Coronary artery (tissue), 2 donors: ENCODE measurements around the gene FAM89A.

ENCODE experiments used
- DNase-seq: peaks from one replicate; pipeline ENCODE4 v3.0.0-alpha.2; 2017; ENCODE audit warnings: low spot score
- H3K27ac ChIP-seq, 2 donors: fragments of 200-600 bp; sonication (generic); one replicate each; pipeline ENCODE4 v1.5.1; 2016 to 2019
- H3K4me3 ChIP-seq: fragments of 200-600 bp; sonication (generic); 2 replicates; pipeline ENCODE4 v1.5.1; 2016; ENCODE audit warnings: mild to moderate bottlenecking, moderate library complexity
- TF ChIP-seq, protein P1 (sequence below): fragments of 200-600 bp; sonication (generic); IDR thresholded peaks from one replicate; pipeline ENCODE4 v1.5.1; 2019; ENCODE audit warnings: antibody characterized with exemption

Gene FAM89A

GRCh38 chr1:231074046-231074445 lies 34.0 kb upstream of the FAM89A start:
- Histone ChIP-seq H3K4me3 (no peak overlapping the region), H3K27ac (no peak overlapping the region)
- TF ChIP-seq, protein P1, sequence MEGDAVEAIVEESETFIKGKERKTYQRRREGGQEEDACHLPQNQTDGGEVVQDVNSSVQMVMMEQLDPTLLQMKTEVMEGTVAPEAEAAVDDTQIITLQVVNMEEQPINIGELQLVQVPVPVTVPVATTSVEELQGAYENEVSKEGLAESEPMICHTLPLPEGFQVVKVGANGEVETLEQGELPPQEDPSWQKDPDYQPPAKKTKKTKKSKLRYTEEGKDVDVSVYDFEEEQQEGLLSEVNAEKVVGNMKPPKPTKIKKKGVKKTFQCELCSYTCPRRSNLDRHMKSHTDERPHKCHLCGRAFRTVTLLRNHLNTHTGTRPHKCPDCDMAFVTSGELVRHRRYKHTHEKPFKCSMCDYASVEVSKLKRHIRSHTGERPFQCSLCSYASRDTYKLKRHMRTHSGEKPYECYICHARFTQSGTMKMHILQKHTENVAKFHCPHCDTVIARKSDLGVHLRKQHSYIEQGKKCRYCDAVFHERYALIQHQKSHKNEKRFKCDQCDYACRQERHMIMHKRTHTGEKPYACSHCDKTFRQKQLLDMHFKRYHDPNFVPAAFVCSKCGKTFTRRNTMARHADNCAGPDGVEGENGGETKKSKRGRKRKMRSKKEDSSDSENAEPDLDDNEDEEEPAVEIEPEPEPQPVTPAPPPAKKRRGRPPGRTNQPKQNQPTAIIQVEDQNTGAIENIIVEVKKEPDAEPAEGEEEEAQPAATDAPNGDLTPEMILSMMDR = no peak
- DNase-seq = no peak

DNA sequence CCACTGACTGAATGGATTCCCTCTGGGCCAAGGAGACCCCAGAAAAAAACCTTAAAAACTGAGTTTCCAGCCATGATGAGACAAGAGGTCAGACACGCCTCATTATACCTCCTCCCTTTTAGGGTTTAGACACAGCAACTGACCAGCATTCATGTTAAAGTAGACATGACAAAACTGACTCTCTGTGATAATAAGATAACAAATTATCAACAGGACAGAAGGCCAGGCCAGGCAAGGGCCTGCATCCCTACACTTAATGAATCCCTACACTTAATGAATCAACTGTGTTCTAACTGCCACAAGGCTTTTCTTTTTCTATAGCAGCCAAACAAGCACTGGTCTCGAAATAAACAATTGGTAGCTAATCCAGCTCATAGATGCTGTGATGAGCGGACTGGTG lies 33.3 kb upstream of the FAM89A start:
- Histone ChIP-seq H3K4me3 (no peak overlapping the region), H3K27ac (no peak overlapping the region)
- TF ChIP-seq, protein P1 = no peak
- no peak for DNase-seq

GRCh38 chr1:231072502-231073094 lies 32.5 kb upstream of the FAM89A start:
- no peak overlapping the region for H3K4me3 ChIP-seq
- DNase-seq = no peak
- TF ChIP-seq, protein P1 = no peak
- H3K27ac ChIP-seq = no peak overlapping the region

DNA sequence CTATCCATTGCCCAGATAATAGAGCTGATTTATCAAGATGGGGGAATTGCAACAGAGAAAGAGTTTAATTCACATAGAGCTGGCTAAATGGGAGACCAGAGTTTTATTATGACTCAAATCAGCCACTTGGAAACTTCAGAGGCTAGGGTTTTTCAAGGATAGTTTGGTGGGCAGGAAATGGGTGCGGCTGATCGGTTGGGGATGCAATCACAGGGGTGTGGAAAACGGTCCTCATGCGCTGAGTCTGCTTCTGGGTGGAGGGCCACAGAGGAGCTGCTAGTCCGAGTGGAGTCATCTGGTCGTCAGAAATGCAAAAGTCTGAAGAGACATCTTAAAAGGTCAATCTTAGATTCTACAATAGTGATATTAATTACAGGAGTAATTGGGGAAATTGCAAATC lies 32.0 kb upstream of the FAM89A start:
- TF ChIP-seq, protein P1 = no peak
- no peak overlapping the region for H3K27ac ChIP-seq
- no peak overlapping the region for H3K4me3 ChIP-seq
- DNase-seq = no peak

- Histone ChIP-seq H3K4me3 (no peak overlapping the region), H3K27ac (no peak overlapping the region)
- TF ChIP-seq, protein P1 = no peak
- DNase-seq = no peak
These were observed 30.8 kb upstream of the FAM89A start for GRCh38 chr1:231070758-231071444.

DNA sequence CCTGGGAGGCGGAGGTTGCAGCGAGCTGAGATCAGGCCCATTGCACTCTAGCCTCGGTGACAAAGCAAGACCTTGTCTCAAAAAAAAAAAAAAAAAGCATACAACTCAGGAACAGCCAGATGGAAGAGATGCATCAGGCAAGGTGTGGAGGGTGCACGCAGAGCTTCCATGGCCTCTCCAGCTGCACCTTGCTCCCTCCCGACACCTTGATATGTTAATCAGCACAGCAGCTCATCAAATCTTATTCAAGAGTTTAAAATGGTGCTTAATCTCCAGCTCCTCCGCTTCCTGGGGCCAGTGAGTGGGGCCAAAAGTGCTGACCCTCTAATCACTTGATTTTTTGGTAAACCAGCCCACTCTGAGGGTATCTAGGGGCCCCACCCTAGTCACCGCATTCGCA lies 29.3 kb upstream of the FAM89A start:
- DNase-seq = no peak
- TF ChIP-seq, protein P1 = no peak
- H3K27ac ChIP-seq = no peak overlapping the region
- no peak overlapping the region for H3K4me3 ChIP-seq

DNA sequence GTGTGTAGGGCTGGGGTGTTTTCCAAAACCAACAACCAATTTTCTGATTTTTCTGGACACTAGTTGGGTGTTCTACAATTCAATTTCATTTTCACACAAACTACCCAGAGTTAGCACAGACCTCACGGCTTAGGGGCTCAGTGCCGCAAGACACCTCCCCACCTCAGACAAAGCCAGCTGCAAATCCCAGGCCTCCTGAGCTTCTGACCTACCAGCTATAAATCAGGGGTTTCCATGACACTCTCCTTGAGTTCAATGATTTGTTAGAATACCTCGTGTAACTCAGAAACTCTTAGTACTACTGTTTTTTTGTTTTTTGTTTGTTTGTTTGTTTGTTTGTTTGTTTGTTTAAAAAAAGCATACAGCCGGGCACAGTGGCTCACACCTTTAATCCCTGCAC lies 28.7 kb upstream of the FAM89A start:
- H3K27ac ChIP-seq = no peak overlapping the region
- DNase-seq = no peak
- H3K4me3 ChIP-seq = no peak overlapping the region
- TF ChIP-seq, protein P1 = no peak
